ENCODE measurements around the gene MPDZ.

- TF ChIP-seq CTCF (IDR thresholded peaks at IDR 0.05) (no peak), POLR2A (IDR thresholded peaks at IDR 0.05) (no peak), EP300 (IDR thresholded peaks at IDR 0.05) (no peak)
Observed at GRCh38 chr9:13118313-13118712, 161.2 kb downstream of the MPDZ start.
